Stimulated activated CD4-positive, alpha-beta T cell treated with anti-CD3 and anti-CD28 coated beads, Interleukin-2, amount 100 ng/mL, for 24 hours (primary cell): ENCODE measurements around the gene TNFSF4.
"Not testable (repeated sequence)": the region's sequence is repeated elsewhere in the genome, so short reads cannot be mapped to it uniquely, and the experiment has no call there.

Experiments used
- DNase-seq, 2 donors: peaks; one replicate each; pipeline ENCODE4 v3.0.0-alpha.2; 2020

The TNFSF4 gene

GRCh38 chr1:173161510-173162221 is 45.5 kb downstream of the TNFSF4 start:
- DNase-seq: no peak

GRCh38 chr1:173153964-173154363 is 53.2 kb downstream of the TNFSF4 start:
- not testable (repeated sequence) for DNase-seq

GRCh38 chr1:173153503-173153902 is 53.6 kb downstream of the TNFSF4 start:
- no peak for DNase-seq

- DNase-seq: no peak
Observed at GRCh38 chr1:173152598-173152997, 54.5 kb downstream of the TNFSF4 start.

- no peak for DNase-seq
Observed at GRCh38 chr1:173150795-173151194, 56.3 kb downstream of the TNFSF4 start.

- DNase-seq: no peak
Observed at GRCh38 chr1:173149887-173150286, 57.2 kb downstream of the TNFSF4 start.

GRCh38 chr1:173148971-173149370 is 58.2 kb downstream of the TNFSF4 start:
- DNase-seq: no peak

- DNase-seq: no peak
Observed at GRCh38 chr1:173148545-173148944, 58.6 kb downstream of the TNFSF4 start.

- no peak for DNase-seq
Observed at GRCh38 chr1:173140733-173141132, 66.4 kb downstream of the TNFSF4 start.

GRCh38 chr1:173139706-173140105 is 67.4 kb downstream of the TNFSF4 start:
- no peak for DNase-seq

GRCh38 chr1:173137107-173137706 is 69.9 kb downstream of the TNFSF4 start:
- DNase-seq: no peak

- DNase-seq: no peak
Observed at GRCh38 chr1:173134800-173135199, 72.3 kb downstream of the TNFSF4 start.

GRCh38 chr1:173134029-173134428 is 73.1 kb downstream of the TNFSF4 start:
- DNase-seq: no peak
